Prostate gland (tissue), 2 donors: ENCODE measurements around the gene SIRT3. TPM values are rescaled to one million over a fixed set of nuclear protein-coding genes. Genes with fewer than 3 reads are reported as not detected.

Source experiments
- DNase-seq: peaks from one replicate; pipeline ENCODE4 v3.0.0-alpha.2; 2019; ENCODE audit warnings: low spot score
- H3K27ac ChIP-seq, 2 donors: fragments of 200-600 bp; sonication (generic); 2 replicates each; pipeline ENCODE4 v1.5.1; 2017 to 2019
- H3K27me3 ChIP-seq: fragments of 200-600 bp; sonication (generic); replicated peaks from 2 replicates; pipeline ENCODE4 v1.5.1; 2019; ENCODE audit not compliant: insufficient read depth
- H3K36me3 ChIP-seq, 2 donors: fragments of 200-600 bp; sonication (generic); 1 replicate in 1 of 2; 2 replicates in 1 of 2; pipeline versions ENCODE4 v1.5.1 to v1.8.1; 2017 to 2019
- H3K4me1 ChIP-seq: fragments of 200-600 bp; sonication (generic); replicated peaks from 2 replicates; pipeline ENCODE4 v1.5.1; 2019
- H3K4me3 ChIP-seq, 2 donors: fragments of 200-600 bp; sonication (generic); 2 replicates each; pipeline ENCODE4 v1.5.1; 2017 to 2019
- H3K9me3 ChIP-seq: fragments of 200-600 bp; sonication (generic); 2 replicates; pipeline ENCODE4 v1.5.1; 2017
- CTCF ChIP-seq, 4 experiments: fragments of 200-600 bp in 2 of 4; fragments of 450-650 bp in 2 of 4; sonication (generic) in 2 of 4; IDR thresholded peaks; 1 replicate in 3 of 4; 2 replicates in 1 of 4; pipeline ENCODE4 v1.5.1; 2016 to 2019; ENCODE audit warnings: antibody characterized with exemption in 4 of 4, mild to moderate bottlenecking in 2 of 4, moderate library complexity in 2 of 4
- POLR2A ChIP-seq: fragments of 450-650 bp; IDR thresholded peaks from one replicate; pipeline ENCODE4 v1.6.1; 2016; ENCODE audit warnings: antibody characterized with exemption, mild to moderate bottlenecking
- POLR2AphosphoS5 ChIP-seq: sonication (generic); formaldehyde crosslinking; IDR thresholded peaks from one replicate; pipeline ENCODE4 v1.6.1; 2017; ENCODE audit warnings: antibody characterized with exemption
- WGBS: methylation state at CpG from one replicate; pipeline ENCODE4 v1.1.5; 2018; 5-methylcytosine and 5-hydroxymethylcytosine counted together
- intact Hi-C: fragments of 100-400 bp; cut with DNase I; formaldehyde crosslinking; loops from one replicate; pipeline ENCODE4 v1.14.2; 2022
- total RNA-seq, 2 donors: library from RNA; depleted of rRNA; stranded (reverse); fragments of >200 nt; gene quantifications; one replicate each; pipeline ENCODE4 v1.1.0, GENCODE V29; 2016

The SIRT3 gene
- total RNA-seq, 2 donors from 2014 or later = 21.5 to 32.5 TPM

- intact Hi-C loops = loop anchor here (2.0 to 5.0 kb wide), 2 partner anchors 29 to 239 kb away; partner anchors contain the start of genes PSMD13 and SIRT3
- Histone ChIP-seq H3K27me3 (no peaks in the 10 kb centered on the region), H3K4me1 (peaks cover 18% of the 10 kb centered on the region), H3K4me3 (peak overlapping the region; percentile 64 to 98), H3K9me3 (no peaks in the 10 kb centered on the region), H3K36me3 (peaks cover 14 to 23% of the 10 kb centered on the region in 2 donors), H3K27ac (peak overlapping the region; percentile 98 to 99)
- WGBS = 0% methylated on average over 27 of the region's 27 CpGs
- no peak for DNase-seq
- TF ChIP-seq CTCF (IDR thresholded peaks at IDR 0.05) (no peak), POLR2AphosphoS5 (no peak)
Measured at GRCh38 chr11:207863-208180, 28.3 kb downstream of the SIRT3 start.

- peak; percentile 95 for DNase-seq
- under 1% methylated on average over 44 of the region's 63 CpGs for WGBS
Measured at GRCh38 chr11:207208-207862, 28.8 kb downstream of the SIRT3 start, which contains the start of the genes BET1L and RIC8A. BET1L (minus strand) TSS chr11:207399; CDS start chr11:207321, 78 bp downstream. RIC8A (plus strand) TSS chr11:207708; CDS start chr11:208855, 1,147 bp downstream.

GRCh38 chr11:206526-207207 is 29.5 kb downstream of the SIRT3 start:
- 2% methylated on average over 17 of the region's 39 CpGs for WGBS
- H3K9me3 ChIP-seq = no peaks in the 10 kb centered on the region
- no peak for DNase-seq
- H3K27ac ChIP-seq = peak overlapping the region; percentile 98 to 99
- H3K36me3 ChIP-seq = peaks cover 6 to 16% of the 10 kb centered on the region in 2 donors
- H3K27me3 ChIP-seq = no peaks in the 10 kb centered on the region
- intact Hi-C loops = loop anchor here (2.0 to 5.0 kb wide), 2 partner anchors 30 to 241 kb away; partner anchors contain the start of genes PSMD13 and SIRT3
- TF ChIP-seq CTCF (IDR thresholded peaks at IDR 0.05) = no peak
- no peak for TF ChIP-seq POLR2A
- TF ChIP-seq POLR2AphosphoS5 = no peak
- H3K4me3 ChIP-seq = peak overlapping the region; percentile 64 to 98
- peaks cover 18% of the 10 kb centered on the region for H3K4me1 ChIP-seq

More at GRCh38 chr11:207208-207862, 28.8 kb downstream of the SIRT3 start, which contains the start of the genes BET1L and RIC8A:
- H3K36me3 ChIP-seq = peaks cover 11 to 22% of the 10 kb centered on the region in 2 donors
- H3K4me3 ChIP-seq = peak within 1 kb of the TSS; percentile 64 to 98
- H3K4me1 ChIP-seq = peaks cover 18% of the 10 kb centered on the region
- H3K27ac ChIP-seq = peak within 1 kb of the TSS; percentile 98 to 99
- peak; percentile 91 for TF ChIP-seq POLR2A
- peak; percentile 99 for TF ChIP-seq POLR2AphosphoS5
- peak in 2 of 4 experiments; percentile 14 to 21 for TF ChIP-seq CTCF (IDR thresholded peaks at IDR 0.05)
- intact Hi-C loops = loop anchor here (2.0 to 5.0 kb wide), 2 partner anchors 29 to 240 kb away; partner anchors contain the start of genes PSMD13 and SIRT3
- no peaks in the 10 kb centered on the region for H3K9me3 ChIP-seq
- no peaks in the 10 kb centered on the region for H3K27me3 ChIP-seq

- H3K36me3 ChIP-seq = peaks cover under 1 to 9% of the 10 kb centered on the region in 2 donors
- no peaks in the 10 kb centered on the region for H3K9me3 ChIP-seq
- intact Hi-C loops = loop anchor here (2.0 to 5.0 kb wide), 2 partner anchors 31 to 241 kb away; partner anchors contain the start of genes PSMD13 and SIRT3
- 71% methylated on average over 7 of the region's 7 CpGs for WGBS
- TF ChIP-seq POLR2A = no peak
- no peak for TF ChIP-seq POLR2AphosphoS5
- no peak for TF ChIP-seq CTCF (IDR thresholded peaks at IDR 0.05)
- peak; percentile 7 for DNase-seq
- H3K4me3 ChIP-seq = peak overlapping the region; percentile 64 to 98
- peaks cover 18% of the 10 kb centered on the region for H3K4me1 ChIP-seq
- no peaks in the 10 kb centered on the region for H3K27me3 ChIP-seq
- no peak overlapping the region for H3K27ac ChIP-seq
Measured at GRCh38 chr11:206002-206384, 30.1 kb downstream of the SIRT3 start.
